ENCODE measurements around the gene C22orf39. TPM values are rescaled to one million over a fixed set of nuclear protein-coding genes. Genes with fewer than 3 reads are reported as not detected.

C22orf39 gene
- total RNA-seq, 1 experiment from 2014 or later, result 26.5 TPM

GRCh38 chr22:19407649-19408606, 39.6 kb downstream of the C22orf39 start (continued):
- TF ChIP-seq, protein P1, sequence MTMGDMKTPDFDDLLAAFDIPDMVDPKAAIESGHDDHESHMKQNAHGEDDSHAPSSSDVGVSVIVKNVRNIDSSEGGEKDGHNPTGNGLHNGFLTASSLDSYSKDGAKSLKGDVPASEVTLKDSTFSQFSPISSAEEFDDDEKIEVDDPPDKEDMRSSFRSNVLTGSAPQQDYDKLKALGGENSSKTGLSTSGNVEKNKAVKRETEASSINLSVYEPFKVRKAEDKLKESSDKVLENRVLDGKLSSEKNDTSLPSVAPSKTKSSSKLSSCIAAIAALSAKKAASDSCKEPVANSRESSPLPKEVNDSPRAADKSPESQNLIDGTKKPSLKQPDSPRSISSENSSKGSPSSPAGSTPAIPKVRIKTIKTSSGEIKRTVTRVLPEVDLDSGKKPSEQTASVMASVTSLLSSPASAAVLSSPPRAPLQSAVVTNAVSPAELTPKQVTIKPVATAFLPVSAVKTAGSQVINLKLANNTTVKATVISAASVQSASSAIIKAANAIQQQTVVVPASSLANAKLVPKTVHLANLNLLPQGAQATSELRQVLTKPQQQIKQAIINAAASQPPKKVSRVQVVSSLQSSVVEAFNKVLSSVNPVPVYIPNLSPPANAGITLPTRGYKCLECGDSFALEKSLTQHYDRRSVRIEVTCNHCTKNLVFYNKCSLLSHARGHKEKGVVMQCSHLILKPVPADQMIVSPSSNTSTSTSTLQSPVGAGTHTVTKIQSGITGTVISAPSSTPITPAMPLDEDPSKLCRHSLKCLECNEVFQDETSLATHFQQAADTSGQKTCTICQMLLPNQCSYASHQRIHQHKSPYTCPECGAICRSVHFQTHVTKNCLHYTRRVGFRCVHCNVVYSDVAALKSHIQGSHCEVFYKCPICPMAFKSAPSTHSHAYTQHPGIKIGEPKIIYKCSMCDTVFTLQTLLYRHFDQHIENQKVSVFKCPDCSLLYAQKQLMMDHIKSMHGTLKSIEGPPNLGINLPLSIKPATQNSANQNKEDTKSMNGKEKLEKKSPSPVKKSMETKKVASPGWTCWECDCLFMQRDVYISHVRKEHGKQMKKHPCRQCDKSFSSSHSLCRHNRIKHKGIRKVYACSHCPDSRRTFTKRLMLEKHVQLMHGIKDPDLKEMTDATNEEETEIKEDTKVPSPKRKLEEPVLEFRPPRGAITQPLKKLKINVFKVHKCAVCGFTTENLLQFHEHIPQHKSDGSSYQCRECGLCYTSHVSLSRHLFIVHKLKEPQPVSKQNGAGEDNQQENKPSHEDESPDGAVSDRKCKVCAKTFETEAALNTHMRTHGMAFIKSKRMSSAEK (CRISPR knock-in tag; IDR thresholded peaks at IDR 0.05; ENCODE audit: borderline replicate concordance), result no peak

GRCh38 chr22:19406846-19407245, 40.7 kb downstream of the C22orf39 start:
- ChIA-PET POLR2A (no interaction called here), CTCF (interaction anchor here (1.2 kb wide), 1 partner anchor 68 kb away, joined by 4 read pairs; no protein-coding TSS in a partner anchor)
- DNase-seq (ENCODE audit: low spot score), result no peak
- H3K4me3 Mint-ChIP-seq, result no peak overlapping the region
- no peaks in the 10 kb centered on the region for H3K9me3 Mint-ChIP-seq
- no peaks in the 10 kb centered on the region for H3K4me1 Mint-ChIP-seq
- no peak overlapping the region for H3K27ac Mint-ChIP-seq
- TF ChIP-seq ATF3 (CRISPR knock-in tag; conservative IDR thresholded peaks at IDR 0.05) (no peak), JUN (CRISPR knock-in tag; IDR thresholded peaks at IDR 0.05) (no peak), NR3C1 (CRISPR knock-in tag; conservative IDR thresholded peaks at IDR 0.05; ENCODE audit: low read depth) (no peak), EMX1 (CRISPR knock-in tag; IDR thresholded peaks at IDR 0.05) (no peak), ZNF423 (CRISPR knock-in tag; IDR thresholded peaks at IDR 0.05) (no peak), STAT6 (CRISPR knock-in tag; conservative IDR thresholded peaks at IDR 0.05; ENCODE audit: low read depth) (no peak), ZBTB21 (CRISPR knock-in tag; IDR thresholded peaks at IDR 0.05; ENCODE audit: borderline replicate concordance) (no peak), NFYB (CRISPR knock-in tag; conservative IDR thresholded peaks at IDR 0.05; ENCODE audit: low read depth) (no peak), TCF7 (CRISPR knock-in tag; IDR thresholded peaks at IDR 0.05; ENCODE audit: low read depth) (no peak), TP53 (CRISPR knock-in tag; IDR thresholded peaks at IDR 0.05) (no peak), ZNF232 (CRISPR knock-in tag; IDR thresholded peaks at IDR 0.05) (no peak)
- TF ChIP-seq, protein P1 (CRISPR knock-in tag; IDR thresholded peaks at IDR 0.05; ENCODE audit: borderline replicate concordance), result no peak
- TF ChIP-seq, protein P2, sequence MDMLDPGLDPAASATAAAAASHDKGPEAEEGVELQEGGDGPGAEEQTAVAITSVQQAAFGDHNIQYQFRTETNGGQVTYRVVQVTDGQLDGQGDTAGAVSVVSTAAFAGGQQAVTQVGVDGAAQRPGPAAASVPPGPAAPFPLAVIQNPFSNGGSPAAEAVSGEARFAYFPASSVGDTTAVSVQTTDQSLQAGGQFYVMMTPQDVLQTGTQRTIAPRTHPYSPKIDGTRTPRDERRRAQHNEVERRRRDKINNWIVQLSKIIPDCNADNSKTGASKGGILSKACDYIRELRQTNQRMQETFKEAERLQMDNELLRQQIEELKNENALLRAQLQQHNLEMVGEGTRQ (CRISPR knock-in tag; IDR thresholded peaks at IDR 0.05), result no peak
- H3K36me3 Mint-ChIP-seq, result peaks cover 37% of the 10 kb centered on the region
- H3K27me3 Mint-ChIP-seq (ENCODE audit: low read depth), result no peaks in the 10 kb centered on the region
- no peak for ATAC-seq
